ENCODE data around the gene TLE5.

The TLE5 gene

DNA sequence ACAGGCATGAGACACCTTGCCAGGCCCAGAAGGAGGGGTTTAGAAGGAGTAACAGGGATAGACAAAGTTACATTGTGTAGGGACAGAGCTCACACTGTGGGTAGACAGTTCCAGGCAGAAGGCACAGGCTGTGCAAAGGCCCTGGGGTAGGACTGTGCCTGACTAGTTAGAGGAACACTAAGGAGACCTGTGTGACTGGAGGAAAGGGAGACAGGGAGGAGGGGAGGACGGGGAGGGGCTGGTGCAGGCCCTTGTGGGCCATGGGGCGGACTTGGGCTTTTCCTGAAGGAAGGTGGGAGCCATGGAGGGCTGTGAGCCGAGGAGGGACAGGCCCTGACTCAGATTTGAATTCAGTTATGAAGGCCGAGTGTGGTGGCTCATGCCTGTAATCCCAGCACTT is 17.3 kb upstream of the TLE5 start:
- no peaks in the 10 kb centered on the region for H3K36me3 ChIP-seq (ENCODE audit: control insufficient read depth in 5 of 5, insufficient read depth in 5 of 5, low read length in 5 of 5)
- no peak overlapping the region for H3K27ac ChIP-seq (ENCODE audit: low read depth, low read length)
- H3K27me3 ChIP-seq (ENCODE audit: control insufficient read depth in 5 of 5, insufficient read depth in 4 of 5, low read length in 5 of 5): peaks cover 0 to 5% (median 0%) of the 10 kb centered on the region in 5 donors
- H3K4me1 ChIP-seq (ENCODE audit: control insufficient read depth in 5 of 5, insufficient read depth in 5 of 5, low read length in 5 of 5): peaks cover 0 to 12% (median 9%) of the 10 kb centered on the region in 5 donors
- H3K9me3 ChIP-seq (ENCODE audit: control insufficient read depth in 5 of 5, low read length in 5 of 5): no peaks in the 10 kb centered on the region
- H3K9ac ChIP-seq (ENCODE audit: low read length in 5 of 5): no peak overlapping the region
- H3K4me3 ChIP-seq (ENCODE audit: low read depth in 1 of 5, low read length in 5 of 5): no peak overlapping the region

DNA sequence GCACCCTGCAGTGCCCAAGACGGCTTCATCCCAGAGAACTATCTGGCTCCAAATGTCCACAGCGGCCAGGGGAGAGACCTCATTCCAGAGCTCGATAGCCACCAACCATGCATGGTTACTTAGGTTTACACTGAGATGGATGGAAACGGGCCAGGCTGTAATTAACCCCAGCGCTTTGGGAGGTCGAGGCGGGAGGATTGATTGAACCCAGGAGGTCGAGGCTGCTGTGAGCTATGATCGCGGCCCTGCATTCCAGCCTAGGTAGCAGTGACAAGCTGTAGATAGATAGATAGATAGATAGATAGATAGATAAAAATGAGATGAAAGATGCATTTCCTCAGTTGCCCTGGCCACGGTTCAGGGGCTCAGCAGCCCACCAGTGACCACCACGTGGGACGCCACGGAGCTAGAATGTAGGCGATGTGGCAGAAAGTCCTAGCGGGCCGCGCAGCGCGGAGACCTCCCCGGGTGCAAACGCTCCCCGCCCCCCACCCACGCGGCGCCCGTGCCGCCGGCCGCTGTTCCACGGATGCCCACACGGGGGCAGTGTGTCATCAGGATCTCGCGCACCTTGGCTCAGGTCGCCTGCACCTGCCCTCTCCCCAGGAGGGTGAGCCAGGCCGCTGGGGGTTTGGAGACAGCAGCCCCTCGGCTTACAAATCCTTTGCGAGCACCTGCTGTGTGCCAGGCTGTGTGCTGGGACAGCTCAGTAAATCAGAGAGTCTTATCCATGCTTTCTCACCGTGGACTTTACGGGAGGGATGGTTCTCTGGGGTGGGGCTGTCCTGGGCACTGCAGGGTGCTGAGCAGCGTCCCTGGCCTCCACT is 13.5 kb upstream of the TLE5 start:
- Histone ChIP-seq H3K9me3 (ENCODE audit: control insufficient read depth in 5 of 5, low read length in 5 of 5) (no peaks in the 10 kb centered on the region), H3K9ac (ENCODE audit: low read length in 5 of 5) (no peak overlapping the region), H3K4me1 (ENCODE audit: control insufficient read depth in 5 of 5, insufficient read depth in 5 of 5, low read length in 5 of 5) (peaks cover 0 to 12% (median 9%) of the 10 kb centered on the region in 5 donors), H3K27me3 (ENCODE audit: control insufficient read depth in 5 of 5, insufficient read depth in 4 of 5, low read length in 5 of 5) (peaks cover 0 to 5% (median 0%) of the 10 kb centered on the region in 5 donors), H3K27ac (ENCODE audit: low read depth, low read length) (no peak overlapping the region), H3K36me3 (ENCODE audit: control insufficient read depth in 5 of 5, insufficient read depth in 5 of 5, low read length in 5 of 5) (no peaks in the 10 kb centered on the region), H3K4me3 (ENCODE audit: low read depth in 1 of 5, low read length in 5 of 5) (peak overlapping the region in 2 of 5 donors; percentile 31 to 44)

DNA sequence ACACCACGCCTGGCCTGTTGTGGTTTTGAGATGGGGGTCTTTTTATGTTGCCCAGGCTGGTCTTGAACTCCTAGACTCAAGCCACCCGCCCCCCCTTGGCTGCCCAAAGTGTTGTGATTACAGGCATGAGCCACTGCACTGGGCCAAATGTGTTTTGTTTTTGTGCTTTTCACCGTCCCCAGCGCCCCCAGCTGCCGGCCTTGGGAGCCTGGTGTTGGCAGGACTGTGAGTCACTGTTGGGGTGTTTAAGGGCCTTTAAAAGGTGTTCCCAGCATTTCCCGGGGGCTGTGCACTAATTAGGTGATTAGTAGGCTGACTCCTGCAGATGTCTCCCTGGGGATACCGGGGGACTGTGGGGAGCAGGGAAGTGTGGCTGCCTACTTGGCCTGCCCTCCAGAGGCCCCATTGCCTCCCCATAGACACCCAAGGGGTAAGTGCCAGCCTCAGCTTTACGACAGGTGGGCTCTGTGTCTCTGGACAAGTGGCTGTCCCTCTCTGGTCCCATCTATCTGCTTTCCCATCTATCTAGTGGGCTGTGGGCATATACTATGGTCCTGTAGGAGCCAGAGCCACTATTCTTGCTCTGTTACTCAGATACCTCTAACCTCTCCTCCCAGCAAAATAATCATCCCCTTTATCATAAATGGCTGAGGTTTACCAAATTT is 11.8 kb upstream of the TLE5 start:
- Histone ChIP-seq H3K4me3 (ENCODE audit: low read depth in 1 of 5, low read length in 5 of 5) (no peak overlapping the region), H3K36me3 (ENCODE audit: control insufficient read depth in 5 of 5, insufficient read depth in 5 of 5, low read length in 5 of 5) (no peaks in the 10 kb centered on the region), H3K9me3 (ENCODE audit: control insufficient read depth in 5 of 5, low read length in 5 of 5) (no peaks in the 10 kb centered on the region), H3K9ac (ENCODE audit: low read length in 5 of 5) (no peak overlapping the region), H3K4me1 (ENCODE audit: control insufficient read depth in 5 of 5, insufficient read depth in 5 of 5, low read length in 5 of 5) (peaks cover 0 to 9% (median 6%) of the 10 kb centered on the region in 5 donors), H3K27ac (ENCODE audit: low read depth, low read length) (no peak overlapping the region), H3K27me3 (ENCODE audit: control insufficient read depth in 5 of 5, insufficient read depth in 4 of 5, low read length in 5 of 5) (peaks cover 0 to 5% (median 0%) of the 10 kb centered on the region in 5 donors)

DNA sequence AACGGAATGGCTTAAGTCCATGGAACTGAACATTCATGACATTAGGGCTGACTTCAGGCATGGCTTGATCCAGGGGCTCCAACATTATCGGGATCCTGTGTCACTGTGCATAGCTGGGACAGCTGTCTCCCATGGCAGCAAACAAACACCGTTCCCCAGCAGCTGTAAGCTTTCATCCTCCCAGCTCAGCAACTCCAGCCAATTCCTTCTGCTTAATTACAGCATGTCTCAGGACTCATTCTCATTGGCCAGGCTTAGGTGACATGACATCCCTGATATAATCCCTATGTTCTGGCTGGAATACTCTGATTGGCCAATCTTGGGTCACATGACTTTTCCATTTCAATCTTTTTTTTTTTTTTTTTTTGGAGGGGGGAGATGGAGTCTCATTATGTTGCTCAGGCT is 10.9 kb upstream of the TLE5 start:
- H3K9ac ChIP-seq (ENCODE audit: low read length in 5 of 5): no peak overlapping the region
- no peak overlapping the region for H3K27ac ChIP-seq (ENCODE audit: low read depth, low read length)
- peaks cover 0 to 5% (median 0%) of the 10 kb centered on the region in 5 donors for H3K27me3 ChIP-seq (ENCODE audit: control insufficient read depth in 5 of 5, insufficient read depth in 4 of 5, low read length in 5 of 5)
- H3K9me3 ChIP-seq (ENCODE audit: control insufficient read depth in 5 of 5, low read length in 5 of 5): no peaks in the 10 kb centered on the region
- peaks cover 0 to 9% (median 6%) of the 10 kb centered on the region in 5 donors for H3K4me1 ChIP-seq (ENCODE audit: control insufficient read depth in 5 of 5, insufficient read depth in 5 of 5, low read length in 5 of 5)
- H3K4me3 ChIP-seq (ENCODE audit: low read depth in 1 of 5, low read length in 5 of 5): no peak overlapping the region
- no peaks in the 10 kb centered on the region for H3K36me3 ChIP-seq (ENCODE audit: control insufficient read depth in 5 of 5, insufficient read depth in 5 of 5, low read length in 5 of 5)

DNA sequence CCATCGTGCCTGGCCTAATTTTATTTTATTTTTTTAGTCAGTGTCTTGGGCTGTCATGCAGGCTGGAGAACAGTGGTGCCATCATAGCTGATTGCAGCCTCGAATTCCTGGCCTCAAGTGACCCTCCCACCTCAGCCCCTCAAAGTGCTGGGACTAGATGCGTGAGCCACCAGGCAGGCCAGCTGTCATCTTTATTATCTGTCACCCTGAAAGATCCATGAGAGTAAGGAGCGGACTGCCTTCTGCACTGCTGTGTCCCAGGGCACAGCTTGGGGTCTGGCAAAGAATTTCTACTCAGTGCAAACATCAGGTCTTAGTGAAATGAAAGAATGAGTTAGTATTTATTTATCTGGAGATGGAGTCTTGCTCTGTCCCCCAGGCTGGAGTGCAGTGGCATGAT is 9.5 kb upstream of the TLE5 start:
- Histone ChIP-seq H3K36me3 (ENCODE audit: control insufficient read depth in 5 of 5, insufficient read depth in 5 of 5, low read length in 5 of 5) (no peaks in the 10 kb centered on the region), H3K4me1 (ENCODE audit: control insufficient read depth in 5 of 5, insufficient read depth in 5 of 5, low read length in 5 of 5) (peaks cover 0 to 9% (median 6%) of the 10 kb centered on the region in 5 donors), H3K27me3 (ENCODE audit: control insufficient read depth in 5 of 5, insufficient read depth in 4 of 5, low read length in 5 of 5) (peaks cover 0 to 5% (median 0%) of the 10 kb centered on the region in 5 donors), H3K9me3 (ENCODE audit: control insufficient read depth in 5 of 5, low read length in 5 of 5) (no peaks in the 10 kb centered on the region), H3K9ac (ENCODE audit: low read length in 5 of 5) (no peak overlapping the region), H3K27ac (ENCODE audit: low read depth, low read length) (no peak overlapping the region), H3K4me3 (ENCODE audit: low read depth in 1 of 5, low read length in 5 of 5) (no peak overlapping the region)

DNA sequence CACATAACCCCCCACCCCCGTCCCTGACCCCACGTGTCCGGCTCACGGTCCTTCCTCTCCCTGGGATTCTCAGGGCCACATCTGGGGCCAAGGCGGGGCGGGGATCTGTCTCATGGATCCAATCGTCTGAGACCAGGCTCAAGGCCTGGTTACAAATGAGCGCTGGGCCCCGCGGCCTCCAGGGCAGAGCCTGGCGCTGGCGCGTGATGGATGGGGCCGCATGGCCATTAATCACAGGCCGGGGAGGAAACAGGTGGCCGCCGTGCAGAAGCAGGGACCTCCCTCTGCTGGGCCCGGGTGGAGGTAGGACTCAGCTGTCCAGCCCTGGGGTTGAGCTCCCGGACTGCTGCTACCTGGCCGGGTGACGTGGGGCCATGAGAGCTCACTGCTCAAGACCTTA is 5.8 kb upstream of the TLE5 start:
- no peak overlapping the region for H3K27ac ChIP-seq (ENCODE audit: low read depth, low read length)
- H3K4me3 ChIP-seq (ENCODE audit: low read depth in 1 of 5, low read length in 5 of 5): no peak overlapping the region
- H3K9ac ChIP-seq (ENCODE audit: low read length in 5 of 5): no peak overlapping the region
- no peaks in the 10 kb centered on the region for H3K36me3 ChIP-seq (ENCODE audit: control insufficient read depth in 5 of 5, insufficient read depth in 5 of 5, low read length in 5 of 5)
- H3K9me3 ChIP-seq (ENCODE audit: control insufficient read depth in 5 of 5, low read length in 5 of 5): no peaks in the 10 kb centered on the region
- no peaks in the 10 kb centered on the region for H3K27me3 ChIP-seq (ENCODE audit: control insufficient read depth in 5 of 5, insufficient read depth in 4 of 5, low read length in 5 of 5)
- H3K4me1 ChIP-seq (ENCODE audit: control insufficient read depth in 5 of 5, insufficient read depth in 5 of 5, low read length in 5 of 5): peaks cover 0 to 5% (median 3%) of the 10 kb centered on the region in 5 donors

DNA sequence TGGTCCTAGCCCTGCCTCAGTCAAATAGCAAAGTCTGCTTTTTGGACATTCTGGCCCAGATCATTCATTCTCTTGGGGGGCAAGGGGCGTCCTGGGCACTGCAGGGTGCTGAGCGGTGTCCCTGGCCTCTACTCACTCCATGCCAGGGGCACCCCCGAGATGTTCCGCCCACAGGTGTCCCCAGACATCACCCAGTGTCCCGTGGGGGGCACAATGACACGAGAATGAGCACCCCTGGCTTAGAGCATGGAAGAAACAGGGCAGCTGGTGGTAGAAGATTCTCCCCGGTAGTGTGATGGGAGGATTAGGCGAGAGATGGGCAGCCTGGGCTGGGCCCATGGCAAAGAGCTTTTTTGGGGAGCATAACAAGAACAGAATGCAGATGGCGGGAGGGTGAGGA is 5.3 kb upstream of the TLE5 start:
- Histone ChIP-seq H3K4me3 (ENCODE audit: low read depth in 1 of 5, low read length in 5 of 5) (no peak overlapping the region), H3K27ac (ENCODE audit: low read depth, low read length) (no peak overlapping the region), H3K9ac (ENCODE audit: low read length in 5 of 5) (no peak overlapping the region), H3K9me3 (ENCODE audit: control insufficient read depth in 5 of 5, low read length in 5 of 5) (no peaks in the 10 kb centered on the region), H3K27me3 (ENCODE audit: control insufficient read depth in 5 of 5, insufficient read depth in 4 of 5, low read length in 5 of 5) (no peaks in the 10 kb centered on the region), H3K36me3 (ENCODE audit: control insufficient read depth in 5 of 5, insufficient read depth in 5 of 5, low read length in 5 of 5) (no peaks in the 10 kb centered on the region), H3K4me1 (ENCODE audit: control insufficient read depth in 5 of 5, insufficient read depth in 5 of 5, low read length in 5 of 5) (peaks cover 0 to 10% (median 7%) of the 10 kb centered on the region in 5 donors)

DNA sequence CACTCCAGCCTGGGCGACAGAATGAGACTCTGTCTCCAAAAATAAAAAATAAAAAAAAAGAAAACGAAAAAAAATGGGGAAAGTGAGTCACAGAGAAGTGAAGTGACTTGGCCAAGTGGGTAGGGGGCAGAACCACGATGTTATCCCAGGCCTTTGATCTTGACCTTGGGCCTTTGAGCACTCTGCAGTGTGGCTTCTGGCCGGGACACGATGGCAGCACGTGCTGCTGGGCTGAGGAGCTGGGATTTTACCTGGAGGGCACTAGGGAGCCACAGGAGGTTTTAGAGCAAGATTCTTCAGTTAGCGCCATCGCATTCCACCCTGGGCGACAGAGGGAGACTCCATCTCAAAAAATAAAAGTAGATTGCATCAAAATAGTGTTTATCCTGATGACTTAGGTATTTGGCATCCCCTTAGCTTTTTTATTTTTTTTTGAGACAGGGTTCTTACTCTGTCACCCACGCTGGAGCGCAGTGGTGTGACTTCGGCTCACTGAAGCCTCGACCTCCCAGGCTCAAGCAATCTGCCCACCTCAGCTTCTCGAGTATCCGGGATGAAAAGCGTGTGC is 4.3 kb upstream of the TLE5 start:
- Histone ChIP-seq H3K36me3 (ENCODE audit: control insufficient read depth in 5 of 5, insufficient read depth in 5 of 5, low read length in 5 of 5) (no peaks in the 10 kb centered on the region), H3K4me3 (ENCODE audit: low read depth in 1 of 5, low read length in 5 of 5) (no peak overlapping the region), H3K4me1 (ENCODE audit: control insufficient read depth in 5 of 5, insufficient read depth in 5 of 5, low read length in 5 of 5) (peaks cover 0 to 10% (median 8%) of the 10 kb centered on the region in 5 donors), H3K27ac (ENCODE audit: low read depth, low read length) (no peak overlapping the region), H3K9ac (ENCODE audit: low read length in 5 of 5) (no peak overlapping the region), H3K9me3 (ENCODE audit: control insufficient read depth in 5 of 5, low read length in 5 of 5) (no peaks in the 10 kb centered on the region), H3K27me3 (ENCODE audit: control insufficient read depth in 5 of 5, insufficient read depth in 4 of 5, low read length in 5 of 5) (no peaks in the 10 kb centered on the region)

DNA sequence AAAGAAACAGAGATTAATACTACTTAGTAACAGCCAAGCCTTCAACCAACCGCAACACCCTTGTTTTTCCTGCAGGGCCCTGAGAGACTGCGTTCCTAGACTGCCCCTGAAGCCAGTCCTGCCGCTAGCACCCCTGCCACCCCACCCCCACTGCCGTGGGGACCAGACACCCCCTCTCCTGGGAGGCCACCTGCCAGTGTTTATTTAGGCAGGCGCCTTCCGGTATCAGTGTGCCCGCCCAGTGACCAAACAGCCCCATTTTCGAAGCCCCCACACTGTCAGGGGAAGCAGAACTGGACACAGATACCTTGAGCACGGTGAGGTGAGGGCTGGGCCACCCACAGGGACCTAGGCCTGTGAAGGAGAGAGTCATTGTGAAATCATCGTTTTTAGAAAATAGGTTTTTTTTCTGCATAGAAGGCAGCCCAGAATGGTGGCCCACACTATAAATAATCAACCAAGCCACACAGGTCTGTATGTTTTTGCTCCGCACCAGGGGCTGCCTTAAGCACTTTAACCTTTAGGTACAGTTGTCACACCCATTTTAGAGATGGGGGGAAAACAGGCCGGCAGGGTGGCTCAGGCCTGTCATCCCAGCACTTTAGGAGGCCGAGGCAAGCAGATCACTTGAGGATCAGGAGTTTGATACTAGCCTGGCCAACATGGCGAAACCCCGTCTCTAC is 3.5 kb upstream of the TLE5 start:
- Histone ChIP-seq H3K36me3 (ENCODE audit: control insufficient read depth in 5 of 5, insufficient read depth in 5 of 5, low read length in 5 of 5) (no peaks in the 10 kb centered on the region), H3K4me1 (ENCODE audit: control insufficient read depth in 5 of 5, insufficient read depth in 5 of 5, low read length in 5 of 5) (peaks cover 0 to 15% (median 13%) of the 10 kb centered on the region in 5 donors), H3K4me3 (ENCODE audit: low read depth in 1 of 5, low read length in 5 of 5) (no peak overlapping the region), H3K27me3 (ENCODE audit: control insufficient read depth in 5 of 5, insufficient read depth in 4 of 5, low read length in 5 of 5) (no peaks in the 10 kb centered on the region), H3K9ac (ENCODE audit: low read length in 5 of 5) (no peak overlapping the region), H3K9me3 (ENCODE audit: control insufficient read depth in 5 of 5, low read length in 5 of 5) (no peaks in the 10 kb centered on the region), H3K27ac (ENCODE audit: low read depth, low read length) (no peak overlapping the region)

DNA sequence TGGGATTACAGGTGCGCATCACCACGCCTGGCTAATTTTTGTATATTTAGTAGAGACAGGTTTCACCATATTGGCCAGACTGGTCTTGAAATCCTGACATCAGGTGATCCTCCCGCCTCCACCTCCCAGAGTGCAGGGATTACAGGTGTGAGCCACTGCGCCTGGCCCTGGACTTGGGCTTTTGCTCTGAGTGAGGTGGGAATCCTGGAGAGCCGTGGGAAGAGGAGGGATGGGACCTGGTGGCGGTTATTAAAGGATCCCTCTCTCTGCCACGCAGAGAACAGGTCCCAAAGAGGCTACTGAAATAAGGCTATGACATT is 1.7 kb upstream of the TLE5 start:
- Histone ChIP-seq H3K4me3 (ENCODE audit: low read depth in 1 of 5, low read length in 5 of 5) (no peak overlapping the region), H3K4me1 (ENCODE audit: control insufficient read depth in 5 of 5, insufficient read depth in 5 of 5, low read length in 5 of 5) (peaks cover 2 to 28% (median 26%) of the 10 kb centered on the region in 5 donors), H3K27ac (ENCODE audit: low read depth, low read length) (no peak overlapping the region)

More for the DNA sequence above, 1.7 kb upstream of the TLE5 start:
- Histone ChIP-seq H3K9ac (ENCODE audit: low read length in 5 of 5) (no peak overlapping the region), H3K9me3 (ENCODE audit: control insufficient read depth in 5 of 5, low read length in 5 of 5) (no peaks in the 10 kb centered on the region), H3K27me3 (ENCODE audit: control insufficient read depth in 5 of 5, insufficient read depth in 4 of 5, low read length in 5 of 5) (no peaks in the 10 kb centered on the region), H3K36me3 (ENCODE audit: control insufficient read depth in 5 of 5, insufficient read depth in 5 of 5, low read length in 5 of 5) (peaks cover 0 to 10% (median 8%) of the 10 kb centered on the region in 5 donors)

Data from subcutaneous abdominal adipose tissue (tissue), 5 donors.